HEK293 (cell line): ENCODE results near the gene UGT1A4.

ENCODE experiments used
- GLI2 ChIP-seq: fragments of 450-650 bp; formaldehyde crosslinking; IDR thresholded peaks from 2 replicates; pipeline ENCODE4; 2017; ENCODE audit warnings: missing biosample characterization, missing genetic modification characterization, low read depth, borderline replicate concordance
- MZF1 ChIP-seq: fragments of 450-650 bp; formaldehyde crosslinking; IDR thresholded peaks from 2 replicates; pipeline ENCODE4 v1.5.1; 2017; ENCODE audit warnings: missing biosample characterization, missing genetic modification characterization, borderline replicate concordance
- SETDB1 ChIP-seq: IDR thresholded peaks from one replicate; pipeline ENCODE4 v1.6.1; 2017; ENCODE audit warnings: mild to moderate bottlenecking, low read length, moderate library complexity, mixed read lengths; ENCODE audit not compliant: insufficient read length
- TCF7L2 ChIP-seq: IDR thresholded peaks from 2 replicates; pipeline ENCODE4 v1.6.1; 2011; ENCODE audit warnings: low read depth, mild to moderate bottlenecking, inconsistent platforms, low read length, moderate library complexity, borderline replicate concordance
- ZBTB7A ChIP-seq: fragments of 450-650 bp; formaldehyde crosslinking; IDR thresholded peaks from 2 replicates; pipeline ENCODE4 v1.5.1; 2016; ENCODE audit warnings: low read depth, missing biosample characterization, missing genetic modification characterization
- ZBTB8A ChIP-seq: fragments of 450-650 bp; formaldehyde crosslinking; IDR thresholded peaks from 2 replicates; pipeline ENCODE4 v1.5.1; 2016; ENCODE audit warnings: missing biosample characterization, missing genetic modification characterization
- ZNF202 ChIP-seq: fragments of 450-650 bp; formaldehyde crosslinking; IDR thresholded peaks from 2 replicates; pipeline ENCODE4 v1.5.1; 2016; ENCODE audit warnings: missing biosample characterization, missing genetic modification characterization, borderline replicate concordance
- ZNF366 ChIP-seq: fragments of 450-650 bp; formaldehyde crosslinking; conservative IDR thresholded peaks from 2 replicates; pipeline ENCODE4 v1.5.1; 2016; ENCODE audit warnings: missing biosample characterization, missing genetic modification characterization
- ZNF560 ChIP-seq: fragments of 450-650 bp; formaldehyde crosslinking; IDR thresholded peaks from 2 replicates; pipeline ENCODE4 v1.5.1; 2017; ENCODE audit warnings: missing biosample characterization, missing genetic modification characterization, borderline replicate concordance
- ZNF785 ChIP-seq: fragments of 450-650 bp; formaldehyde crosslinking; IDR thresholded peaks from 2 replicates; pipeline ENCODE4 v1.5.1; 2016; ENCODE audit warnings: missing biosample characterization, missing genetic modification characterization
- TF ChIP-seq, protein P1 (sequence below): fragments of 450-650 bp; formaldehyde crosslinking; IDR thresholded peaks from 2 replicates; pipeline ENCODE4 v1.5.1; 2016; ENCODE audit warnings: missing biosample characterization, missing genetic modification characterization
- TF ChIP-seq, protein P2 (sequence below): fragments of 450-650 bp; formaldehyde crosslinking; IDR thresholded peaks from 2 replicates; pipeline ENCODE4 v1.5.1; 2016; ENCODE audit warnings: missing biosample characterization, missing genetic modification characterization
- TF ChIP-seq, protein P3 (sequence below): fragments of 450-650 bp; formaldehyde crosslinking; IDR thresholded peaks from 2 replicates; pipeline ENCODE4 v1.5.1; 2017; ENCODE audit warnings: missing biosample characterization, missing genetic modification characterization

DNA sequence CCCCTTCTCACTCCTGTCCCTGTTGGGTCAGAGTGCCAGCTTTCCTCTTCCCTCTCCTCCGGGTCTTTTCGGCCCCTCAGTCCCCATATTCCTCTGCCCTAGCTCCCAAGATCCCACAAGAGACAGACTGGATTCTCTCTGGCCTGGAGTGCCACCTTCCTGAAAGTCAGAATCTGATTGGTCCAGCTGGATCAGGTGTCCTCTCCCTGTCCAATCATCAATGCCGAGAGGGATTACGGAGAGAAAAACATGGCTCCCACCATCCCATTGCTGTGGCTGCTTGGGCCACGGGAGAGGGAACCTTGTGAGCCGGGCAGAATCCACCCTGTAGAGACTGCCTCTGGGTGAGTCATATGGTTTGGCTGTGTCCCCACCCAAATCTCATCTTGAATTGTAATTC lies 56.9 kb downstream of the UGT1A4 start:
- TF ChIP-seq, protein P1, sequence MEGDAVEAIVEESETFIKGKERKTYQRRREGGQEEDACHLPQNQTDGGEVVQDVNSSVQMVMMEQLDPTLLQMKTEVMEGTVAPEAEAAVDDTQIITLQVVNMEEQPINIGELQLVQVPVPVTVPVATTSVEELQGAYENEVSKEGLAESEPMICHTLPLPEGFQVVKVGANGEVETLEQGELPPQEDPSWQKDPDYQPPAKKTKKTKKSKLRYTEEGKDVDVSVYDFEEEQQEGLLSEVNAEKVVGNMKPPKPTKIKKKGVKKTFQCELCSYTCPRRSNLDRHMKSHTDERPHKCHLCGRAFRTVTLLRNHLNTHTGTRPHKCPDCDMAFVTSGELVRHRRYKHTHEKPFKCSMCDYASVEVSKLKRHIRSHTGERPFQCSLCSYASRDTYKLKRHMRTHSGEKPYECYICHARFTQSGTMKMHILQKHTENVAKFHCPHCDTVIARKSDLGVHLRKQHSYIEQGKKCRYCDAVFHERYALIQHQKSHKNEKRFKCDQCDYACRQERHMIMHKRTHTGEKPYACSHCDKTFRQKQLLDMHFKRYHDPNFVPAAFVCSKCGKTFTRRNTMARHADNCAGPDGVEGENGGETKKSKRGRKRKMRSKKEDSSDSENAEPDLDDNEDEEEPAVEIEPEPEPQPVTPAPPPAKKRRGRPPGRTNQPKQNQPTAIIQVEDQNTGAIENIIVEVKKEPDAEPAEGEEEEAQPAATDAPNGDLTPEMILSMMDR (tag by site-specific recombination) = no peak
- TF ChIP-seq ZNF366 (no peak), SETDB1 (no peak), ZNF560 (tag by site-specific recombination) (no peak), ZNF785 (no peak), TCF7L2 (no peak), ZNF202 (tag by site-specific recombination) (no peak), ZBTB7A (tag by site-specific recombination) (no peak), MZF1 (no peak), ZBTB8A (tag by site-specific recombination) (no peak), GLI2 (tag by site-specific recombination) (no peak)
- TF ChIP-seq, protein P2, sequence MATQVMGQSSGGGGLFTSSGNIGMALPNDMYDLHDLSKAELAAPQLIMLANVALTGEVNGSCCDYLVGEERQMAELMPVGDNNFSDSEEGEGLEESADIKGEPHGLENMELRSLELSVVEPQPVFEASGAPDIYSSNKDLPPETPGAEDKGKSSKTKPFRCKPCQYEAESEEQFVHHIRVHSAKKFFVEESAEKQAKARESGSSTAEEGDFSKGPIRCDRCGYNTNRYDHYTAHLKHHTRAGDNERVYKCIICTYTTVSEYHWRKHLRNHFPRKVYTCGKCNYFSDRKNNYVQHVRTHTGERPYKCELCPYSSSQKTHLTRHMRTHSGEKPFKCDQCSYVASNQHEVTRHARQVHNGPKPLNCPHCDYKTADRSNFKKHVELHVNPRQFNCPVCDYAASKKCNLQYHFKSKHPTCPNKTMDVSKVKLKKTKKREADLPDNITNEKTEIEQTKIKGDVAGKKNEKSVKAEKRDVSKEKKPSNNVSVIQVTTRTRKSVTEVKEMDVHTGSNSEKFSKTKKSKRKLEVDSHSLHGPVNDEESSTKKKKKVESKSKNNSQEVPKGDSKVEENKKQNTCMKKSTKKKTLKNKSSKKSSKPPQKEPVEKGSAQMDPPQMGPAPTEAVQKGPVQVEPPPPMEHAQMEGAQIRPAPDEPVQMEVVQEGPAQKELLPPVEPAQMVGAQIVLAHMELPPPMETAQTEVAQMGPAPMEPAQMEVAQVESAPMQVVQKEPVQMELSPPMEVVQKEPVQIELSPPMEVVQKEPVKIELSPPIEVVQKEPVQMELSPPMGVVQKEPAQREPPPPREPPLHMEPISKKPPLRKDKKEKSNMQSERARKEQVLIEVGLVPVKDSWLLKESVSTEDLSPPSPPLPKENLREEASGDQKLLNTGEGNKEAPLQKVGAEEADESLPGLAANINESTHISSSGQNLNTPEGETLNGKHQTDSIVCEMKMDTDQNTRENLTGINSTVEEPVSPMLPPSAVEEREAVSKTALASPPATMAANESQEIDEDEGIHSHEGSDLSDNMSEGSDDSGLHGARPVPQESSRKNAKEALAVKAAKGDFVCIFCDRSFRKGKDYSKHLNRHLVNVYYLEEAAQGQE (tag by site-specific recombination) = no peak
- TF ChIP-seq, protein P3, sequence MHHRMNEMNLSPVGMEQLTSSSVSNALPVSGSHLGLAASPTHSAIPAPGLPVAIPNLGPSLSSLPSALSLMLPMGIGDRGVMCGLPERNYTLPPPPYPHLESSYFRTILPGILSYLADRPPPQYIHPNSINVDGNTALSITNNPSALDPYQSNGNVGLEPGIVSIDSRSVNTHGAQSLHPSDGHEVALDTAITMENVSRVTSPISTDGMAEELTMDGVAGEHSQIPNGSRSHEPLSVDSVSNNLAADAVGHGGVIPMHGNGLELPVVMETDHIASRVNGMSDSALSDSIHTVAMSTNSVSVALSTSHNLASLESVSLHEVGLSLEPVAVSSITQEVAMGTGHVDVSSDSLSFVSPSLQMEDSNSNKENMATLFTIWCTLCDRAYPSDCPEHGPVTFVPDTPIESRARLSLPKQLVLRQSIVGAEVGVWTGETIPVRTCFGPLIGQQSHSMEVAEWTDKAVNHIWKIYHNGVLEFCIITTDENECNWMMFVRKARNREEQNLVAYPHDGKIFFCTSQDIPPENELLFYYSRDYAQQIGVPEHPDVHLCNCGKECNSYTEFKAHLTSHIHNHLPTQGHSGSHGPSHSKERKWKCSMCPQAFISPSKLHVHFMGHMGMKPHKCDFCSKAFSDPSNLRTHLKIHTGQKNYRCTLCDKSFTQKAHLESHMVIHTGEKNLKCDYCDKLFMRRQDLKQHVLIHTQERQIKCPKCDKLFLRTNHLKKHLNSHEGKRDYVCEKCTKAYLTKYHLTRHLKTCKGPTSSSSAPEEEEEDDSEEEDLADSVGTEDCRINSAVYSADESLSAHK (tag by site-specific recombination) = no peak
